Measurements from ENCODE around the gene OXER1.

DNA sequence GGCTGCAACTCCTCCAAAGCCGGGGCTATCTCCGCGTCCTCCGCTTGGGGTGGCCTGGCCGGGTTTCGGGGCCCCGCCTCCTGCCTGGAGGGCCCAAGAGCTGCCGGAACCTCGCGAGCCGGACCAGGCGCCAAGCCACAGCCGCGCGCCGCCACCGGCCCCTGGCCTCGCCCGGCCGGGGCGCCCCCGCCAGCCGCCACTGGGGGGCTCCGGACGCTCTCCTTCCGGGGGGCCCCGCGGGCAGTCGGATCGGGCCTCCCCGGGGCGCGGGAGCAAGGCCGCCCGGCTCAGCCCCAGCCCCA lies 45.8 kb upstream of the OXER1 start:
- TF ChIP-seq CTCF (conservative IDR thresholded peaks at IDR 0.05; ENCODE audit: low read depth, low read length) (no peak; the same call in 1 of the 2 replicates), EZH2 (IDR thresholded peaks at IDR 0.05; ENCODE audit: low read length, unreplicated experiment) (no peak), EZH2phosphoT487 (IDR thresholded peaks at IDR 0.05; ENCODE audit: borderline replicate concordance, low read length) (no peak)
